ENCODE results near the gene GAS5.
"Not testable (repeated sequence)": the region's sequence is repeated elsewhere in the genome, so short reads cannot be mapped to it uniquely, and the experiment has no call there.

GAS5 gene

DNA sequence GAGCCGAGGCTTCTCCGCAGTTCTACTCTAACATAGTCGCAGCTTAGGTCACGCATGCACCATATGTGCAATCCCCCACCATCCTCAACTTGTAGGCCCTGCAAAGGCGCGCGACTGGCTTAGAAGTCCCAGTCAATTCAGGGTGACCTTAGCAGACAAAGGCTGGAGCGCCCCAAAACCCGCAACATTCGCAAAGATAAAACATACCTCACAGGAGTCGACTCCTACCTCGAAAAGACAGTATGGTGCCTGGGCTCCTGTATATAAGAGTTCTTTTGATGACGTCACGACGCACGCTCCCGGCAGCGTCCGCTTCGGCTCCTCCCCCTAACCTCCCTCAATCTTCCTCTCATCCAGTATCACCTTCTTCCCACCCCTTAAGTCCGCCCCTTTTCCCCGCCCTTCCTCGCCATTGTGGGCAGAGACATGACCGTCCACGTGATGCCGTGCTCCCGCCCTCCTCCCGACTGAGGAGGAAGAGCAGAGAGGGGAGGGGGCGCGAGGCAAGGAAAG is at the start of gene GAS5:
GAS5 (minus strand) TSS at position 237 of the 513 bp plus-strand sequence.
- DNase-seq (ENCODE audit: low read depth): peak; percentile 99

DNA sequence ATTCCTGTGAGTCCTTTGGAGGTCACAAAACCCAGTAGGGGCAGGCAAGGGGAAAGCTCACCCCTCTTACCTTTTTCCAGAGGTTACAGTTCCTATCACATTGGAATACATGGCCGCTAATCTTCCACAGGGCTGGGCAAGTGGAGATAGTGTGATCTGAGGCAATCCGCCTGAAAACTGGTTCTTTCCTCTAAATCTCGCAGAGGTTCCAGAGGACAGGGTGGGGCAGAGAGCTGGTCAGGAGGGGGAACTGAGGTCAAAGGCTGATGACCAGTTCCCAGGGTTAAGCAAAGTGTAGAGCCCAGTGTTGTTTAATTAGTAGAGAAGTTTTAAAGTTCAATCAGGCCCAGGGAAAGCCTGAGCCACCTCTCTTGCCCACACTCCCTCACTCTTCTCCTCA is 49.4 kb upstream of the GAS5 start, which contains the start of gene SERPINC1:
SERPINC1 (minus strand) TSS at position 179 of the 400 bp plus-strand sequence; CDS start at position 111, 68 bp downstream.
- DNase-seq (ENCODE audit: low read depth): no peak

DNA sequence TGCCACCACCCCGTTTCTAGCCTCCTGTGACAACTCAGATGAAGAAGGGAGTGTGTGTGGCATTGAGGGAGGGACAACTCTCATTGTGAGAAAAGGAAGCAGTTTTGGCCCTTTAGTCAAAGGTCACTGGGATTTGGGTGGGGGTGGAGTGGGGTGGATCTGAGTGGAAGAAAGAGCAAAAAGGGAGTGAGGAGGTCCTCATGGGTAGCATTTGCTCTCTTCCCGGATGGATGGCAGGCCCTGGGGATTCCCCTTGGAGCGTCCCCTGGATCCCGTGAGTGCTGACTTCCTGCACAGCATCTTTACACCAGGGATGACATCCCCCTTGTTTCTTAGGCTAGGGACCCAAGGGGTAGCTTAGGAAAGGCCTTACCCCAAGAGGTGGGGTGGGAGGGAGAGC is 48.9 kb upstream of the GAS5 start:
- DNase-seq (ENCODE audit: low read depth): no peak

DNA sequence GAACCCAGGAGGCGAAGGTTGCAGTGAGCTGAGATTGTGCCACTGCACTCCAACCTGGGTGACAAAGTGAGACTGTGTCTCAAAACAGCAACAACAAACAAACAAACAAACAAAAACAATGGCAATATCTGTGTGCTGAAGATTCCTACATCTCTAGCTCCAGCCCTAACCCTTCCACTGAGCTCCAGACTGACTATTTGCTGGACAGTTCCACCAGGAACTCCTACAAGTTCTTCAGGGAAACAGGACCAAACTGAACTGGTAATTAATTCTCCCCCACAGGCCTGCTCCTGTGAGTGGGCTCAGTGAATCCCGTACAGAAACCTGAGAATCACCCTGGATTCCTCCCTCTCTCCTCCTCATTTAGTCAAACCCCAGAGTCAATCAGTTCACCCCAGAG is 47.8 kb upstream of the GAS5 start:
- DNase-seq (ENCODE audit: low read depth): no peak

DNA sequence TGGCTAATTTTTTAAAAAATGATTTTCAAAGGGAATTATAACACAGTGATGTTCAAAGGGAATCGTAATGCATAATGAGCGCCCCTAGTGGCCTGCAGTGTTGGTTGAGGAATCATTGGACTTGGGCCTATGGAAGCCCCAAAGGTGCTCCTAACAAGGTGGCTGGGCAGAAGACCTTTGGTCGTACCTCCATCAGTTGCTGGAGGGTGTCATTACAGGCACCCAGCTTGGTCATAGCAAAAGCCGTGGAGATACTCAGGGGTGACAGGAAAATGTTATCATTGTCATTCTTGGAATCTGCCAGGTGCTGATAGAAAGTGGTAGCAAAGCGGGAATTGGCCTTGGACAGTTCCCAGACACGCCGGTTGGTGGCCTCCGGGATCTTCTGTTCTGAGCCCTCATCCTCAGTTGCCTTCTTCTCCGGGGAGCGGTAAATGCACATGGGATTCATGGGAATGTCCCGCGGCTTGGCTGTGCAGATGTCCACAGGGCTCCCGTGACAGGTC is 46.6 kb upstream of the GAS5 start:
- DNase-seq (ENCODE audit: low read depth): no peak

DNA sequence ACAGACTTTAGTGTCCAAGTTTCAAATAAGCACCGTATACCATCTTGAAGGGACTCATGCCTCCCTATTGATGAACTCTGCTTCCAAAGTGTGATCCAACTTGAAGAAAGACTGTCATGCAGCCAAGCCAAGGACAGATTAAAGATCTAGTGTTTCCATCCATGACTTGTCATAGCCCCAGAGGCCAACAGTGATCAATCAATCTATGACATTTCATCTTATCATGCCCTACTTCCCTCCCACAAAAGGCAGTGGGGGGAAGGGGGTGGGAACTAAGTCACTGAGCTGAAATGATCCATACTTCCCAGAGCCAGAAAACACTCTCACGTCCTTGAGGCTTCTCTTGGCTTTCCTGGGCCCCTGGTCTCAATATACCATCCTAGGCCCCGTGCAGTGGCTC is 45.3 kb upstream of the GAS5 start:
- no peak for DNase-seq (ENCODE audit: low read depth)

DNA sequence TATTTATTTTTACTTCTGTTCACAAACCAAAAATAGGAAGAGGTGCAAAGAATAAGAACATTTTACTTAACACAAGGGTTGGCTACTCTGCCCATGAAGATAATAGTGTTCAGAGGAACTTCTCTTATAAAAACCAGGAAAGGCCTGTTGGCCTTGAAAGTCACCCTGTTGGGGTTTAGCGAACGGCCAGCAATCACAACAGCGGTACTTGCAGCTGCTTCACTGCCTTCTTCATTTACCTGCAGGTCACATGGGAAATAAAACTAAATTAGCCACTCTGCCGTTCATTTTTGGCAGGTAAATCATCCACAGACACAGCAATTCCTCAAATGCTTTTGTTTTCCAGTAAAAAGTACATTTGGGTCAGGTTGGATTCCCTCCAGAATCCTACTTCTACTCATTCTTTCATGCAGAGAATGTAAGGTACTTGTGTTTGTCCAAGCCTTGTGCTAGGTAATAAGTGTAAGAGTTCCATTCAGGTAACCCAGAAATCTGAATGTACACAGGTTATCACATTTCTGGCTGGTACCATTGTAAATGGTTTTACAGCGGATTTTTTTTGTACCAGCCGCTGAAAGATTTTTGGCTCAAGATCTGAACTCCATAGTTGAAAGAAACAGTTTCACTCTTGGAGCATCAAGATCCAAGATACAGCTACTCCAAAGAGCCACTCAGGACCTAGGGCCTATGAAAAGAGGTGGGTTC is 36.2 kb upstream of the GAS5 start:
- no peak for DNase-seq (ENCODE audit: low read depth)

DNA sequence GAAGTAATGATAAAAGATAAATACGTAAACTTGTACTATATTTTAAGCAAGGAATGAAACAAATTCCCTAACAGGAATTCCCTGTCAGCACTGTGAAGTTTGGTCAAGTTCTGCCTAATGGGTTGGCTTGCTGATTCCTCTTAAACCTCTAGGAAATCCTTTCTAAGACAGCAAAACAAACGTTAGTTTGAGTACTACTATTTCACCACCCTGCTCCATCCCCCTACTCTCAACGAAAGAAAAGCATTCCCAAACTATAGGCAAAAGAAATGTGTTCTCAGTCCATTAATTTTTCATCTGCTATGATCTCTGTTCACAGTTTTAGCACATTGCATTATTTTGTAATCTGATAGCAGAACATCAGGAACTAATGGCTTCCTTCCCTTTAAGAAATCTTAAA is 33.2 kb upstream of the GAS5 start:
- DNase-seq (ENCODE audit: low read depth): no peak

DNA sequence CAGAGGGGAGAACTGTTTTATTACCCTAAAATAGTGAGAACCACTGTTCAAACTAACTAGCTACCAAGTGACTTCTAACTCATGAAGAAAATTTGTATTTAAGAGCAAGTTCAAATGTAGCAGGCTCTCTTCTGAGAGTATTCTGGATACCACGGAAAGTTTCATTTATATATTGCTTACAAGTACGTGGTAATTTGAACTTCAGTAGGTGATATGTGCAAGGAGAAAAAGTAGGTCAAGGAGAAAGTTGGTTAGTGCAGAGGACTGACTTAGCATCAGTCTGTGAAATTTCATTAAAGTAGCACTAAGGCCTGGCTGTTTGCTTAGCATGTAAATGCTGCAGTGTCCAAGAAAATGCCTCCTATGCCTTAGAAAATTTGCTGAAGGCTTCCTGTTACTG is 32.6 kb upstream of the GAS5 start:
- DNase-seq (ENCODE audit: low read depth): no peak

DNA sequence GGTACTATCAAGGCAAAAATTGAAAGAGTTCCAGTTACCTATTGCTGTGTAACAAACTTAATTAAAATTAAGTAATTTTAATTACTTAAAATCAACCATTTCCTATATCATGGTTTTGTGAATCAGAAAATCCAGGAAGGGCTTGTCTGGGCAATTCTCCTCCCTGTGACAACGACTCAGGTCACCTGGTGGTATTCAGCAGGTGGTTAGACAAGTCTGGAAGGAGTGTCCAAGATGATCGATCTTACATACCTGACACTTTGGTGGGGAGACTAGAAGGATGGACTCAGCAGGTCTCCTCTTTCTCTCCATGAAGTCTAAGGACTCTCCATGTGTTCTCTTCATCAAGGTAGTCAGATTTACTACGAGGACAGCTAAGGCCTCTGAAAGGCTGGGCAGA is 26.4 kb upstream of the GAS5 start:
- DNase-seq (ENCODE audit: low read depth): no peak

DNA sequence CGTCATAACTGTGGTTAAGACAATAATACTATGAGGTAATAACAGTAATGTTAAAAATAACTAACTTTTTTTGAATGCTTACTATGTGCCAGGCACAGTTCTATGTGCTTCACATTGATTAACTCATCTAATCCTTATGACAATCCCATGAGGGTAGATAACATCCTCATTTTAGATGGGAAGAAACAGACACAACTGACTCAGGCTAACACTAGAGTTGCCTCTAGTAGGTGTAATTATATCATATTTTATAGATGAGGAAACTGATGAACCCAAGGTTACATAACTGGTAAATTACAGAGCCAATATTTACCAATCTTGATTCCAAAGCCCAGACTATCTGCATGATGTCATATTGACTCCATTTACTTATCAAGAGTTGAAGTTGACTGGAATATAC is 25.8 kb upstream of the GAS5 start:
- no peak for DNase-seq (ENCODE audit: low read depth)

DNA sequence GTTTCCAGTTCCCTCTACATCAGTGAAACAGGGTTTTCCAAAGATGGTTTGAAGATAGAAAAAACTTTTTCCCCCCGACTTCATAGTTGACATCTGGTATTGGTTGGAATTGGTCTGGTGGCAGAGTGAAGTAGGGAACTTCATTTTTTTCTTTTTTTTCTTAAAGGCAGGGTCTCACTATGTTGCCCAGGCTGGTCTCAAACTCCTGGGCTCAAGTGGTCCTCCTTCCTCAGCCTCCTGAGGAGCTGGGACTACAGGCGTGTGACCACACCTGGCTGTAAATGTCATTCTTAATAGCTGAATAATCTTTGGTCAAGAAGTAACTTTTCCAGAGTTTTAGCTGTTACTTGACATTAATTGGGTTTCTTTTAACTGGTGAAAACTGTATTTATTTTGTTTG is 22.1 kb upstream of the GAS5 start:
- no peak for DNase-seq (ENCODE audit: low read depth)

DNA sequence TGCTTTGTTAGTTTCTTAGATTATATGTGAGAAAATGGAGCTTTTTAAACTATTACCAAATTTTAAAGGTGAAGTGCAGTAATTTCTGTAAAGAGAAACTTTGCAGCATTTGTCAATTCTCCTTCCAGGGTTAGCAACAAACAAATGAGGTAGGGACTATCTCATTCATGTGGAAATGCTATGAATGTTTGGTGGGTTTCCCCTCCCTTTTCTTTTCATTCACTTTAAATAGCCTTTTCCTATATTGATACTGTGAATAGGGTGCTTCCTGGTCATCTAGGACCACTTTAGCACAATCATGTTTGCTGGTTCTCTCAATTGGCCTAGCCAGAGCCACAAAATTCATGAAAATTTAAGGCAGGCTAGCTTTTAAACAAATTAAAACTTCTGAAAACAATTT is 21.0 kb upstream of the GAS5 start:
- DNase-seq (ENCODE audit: low read depth): no peak

DNA sequence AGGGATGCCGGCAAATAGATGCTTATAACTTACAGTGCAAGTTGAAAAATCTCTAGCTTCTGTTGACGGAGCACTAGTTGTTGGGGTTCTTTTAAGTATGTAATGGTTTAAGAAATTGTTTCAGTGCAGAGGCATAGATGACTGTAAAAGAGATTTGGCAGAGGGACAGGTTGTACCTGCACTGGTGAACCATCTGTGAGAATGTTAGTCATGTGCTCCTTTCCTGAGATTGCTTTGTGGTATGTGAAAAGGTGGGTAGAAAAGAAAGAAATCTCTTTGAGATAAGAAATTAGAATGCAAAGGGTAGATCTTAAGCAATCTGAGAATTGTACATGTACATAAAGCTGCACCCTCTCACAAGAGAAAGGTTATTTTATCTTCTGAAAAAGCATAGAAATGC is 19.8 kb upstream of the GAS5 start:
- DNase-seq (ENCODE audit: low read depth): no peak

DNA sequence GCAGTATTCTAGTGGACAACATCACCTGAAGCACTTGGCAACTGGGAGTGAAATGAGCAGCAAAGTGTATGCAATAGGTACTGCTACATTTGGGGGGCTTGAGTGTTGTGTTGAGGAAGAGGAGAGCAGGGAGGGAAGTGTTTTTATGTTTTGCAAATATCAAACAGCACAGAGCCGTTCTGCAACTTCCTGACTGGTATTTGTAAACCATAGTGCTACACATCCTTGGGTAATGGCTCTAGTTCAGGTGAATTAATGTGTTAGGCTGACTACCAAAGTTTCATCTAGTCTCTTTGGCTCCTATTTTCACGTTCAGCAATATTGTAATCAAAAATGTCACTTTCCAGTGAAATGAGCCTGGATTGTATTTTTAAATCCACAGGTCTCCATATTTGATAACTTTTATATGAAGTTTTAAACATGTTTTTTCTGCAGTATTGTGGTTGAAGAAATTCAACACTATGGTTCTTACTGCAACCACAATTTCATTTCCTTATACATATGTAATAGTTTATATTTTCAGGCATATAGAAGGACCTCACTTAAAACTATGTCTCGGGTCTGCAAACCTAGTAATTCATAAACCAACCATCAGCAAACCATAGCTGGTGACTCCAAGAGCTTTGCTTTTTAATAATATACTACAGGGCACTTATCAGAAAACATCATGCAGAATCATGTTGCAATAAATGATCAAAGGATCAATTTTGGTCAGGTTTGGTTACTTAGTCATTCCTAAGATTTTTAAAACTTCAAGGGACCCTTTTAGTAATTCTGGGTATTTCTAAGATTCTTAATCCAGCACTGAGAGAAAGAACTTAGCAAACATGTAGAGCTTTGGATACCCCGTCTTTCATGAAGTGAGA is 19.2 kb upstream of the GAS5 start:
- DNase-seq (ENCODE audit: low read depth): no peak

DNA sequence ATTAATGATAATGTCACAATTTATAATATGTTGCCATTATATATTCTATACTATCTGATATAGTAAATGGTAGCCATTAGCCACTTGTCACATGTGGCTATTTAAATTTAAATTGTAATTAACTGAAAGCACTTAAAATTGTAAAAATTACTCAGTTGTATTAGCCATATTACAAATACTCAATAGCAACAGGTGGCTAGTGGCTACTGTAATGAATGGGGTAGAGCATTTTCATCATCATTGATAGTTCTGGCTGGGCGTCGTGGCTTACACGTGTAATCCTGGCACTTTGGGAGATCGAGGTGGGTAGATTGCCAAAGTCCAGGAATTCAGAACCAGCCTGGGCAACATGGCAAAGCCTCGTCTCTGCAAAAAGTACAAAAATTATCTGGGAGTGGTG is 16.9 kb upstream of the GAS5 start:
- DNase-seq (ENCODE audit: low read depth): no peak

DNA sequence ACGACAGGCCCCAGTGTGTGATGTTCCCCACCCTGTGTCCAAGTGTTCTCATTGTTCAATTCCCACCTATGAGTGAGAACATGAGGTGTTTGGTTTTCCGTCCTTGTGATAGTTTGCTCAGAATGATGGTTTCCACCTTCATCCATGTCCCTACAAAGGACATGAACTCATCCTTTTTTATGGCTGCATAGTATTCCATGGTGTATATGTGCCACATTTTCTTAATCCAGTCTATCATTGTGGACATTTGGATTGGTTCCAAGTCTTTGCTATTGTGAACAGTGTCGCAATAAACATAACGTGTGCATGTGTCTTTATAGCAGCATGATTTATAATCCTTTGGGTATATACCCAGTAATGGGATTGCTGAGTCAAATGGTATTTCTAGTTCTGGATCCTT is 13.3 kb upstream of the GAS5 start:
- not testable (repeated sequence) for DNase-seq (ENCODE audit: low read depth)

DNA sequence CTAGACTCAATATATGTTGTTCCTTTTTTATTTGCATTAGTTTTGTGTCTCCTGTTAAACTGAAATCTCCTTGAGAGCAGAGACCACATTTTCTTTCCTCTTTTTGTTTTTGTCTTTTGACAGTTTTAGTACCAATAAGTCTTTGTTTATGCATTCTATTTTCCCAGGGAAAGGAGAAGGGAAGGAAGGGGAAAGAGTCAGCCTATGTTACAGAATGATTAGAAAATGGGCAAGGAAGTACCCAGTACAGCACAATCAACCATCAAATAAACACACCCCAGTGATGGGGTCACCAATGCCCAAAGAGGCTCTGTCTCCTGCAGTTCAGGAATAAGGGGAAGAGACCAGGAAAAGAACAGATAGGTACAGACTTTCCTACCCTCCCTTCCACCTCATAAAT is 10.5 kb upstream of the GAS5 start:
- no peak for DNase-seq (ENCODE audit: low read depth)

DNA sequence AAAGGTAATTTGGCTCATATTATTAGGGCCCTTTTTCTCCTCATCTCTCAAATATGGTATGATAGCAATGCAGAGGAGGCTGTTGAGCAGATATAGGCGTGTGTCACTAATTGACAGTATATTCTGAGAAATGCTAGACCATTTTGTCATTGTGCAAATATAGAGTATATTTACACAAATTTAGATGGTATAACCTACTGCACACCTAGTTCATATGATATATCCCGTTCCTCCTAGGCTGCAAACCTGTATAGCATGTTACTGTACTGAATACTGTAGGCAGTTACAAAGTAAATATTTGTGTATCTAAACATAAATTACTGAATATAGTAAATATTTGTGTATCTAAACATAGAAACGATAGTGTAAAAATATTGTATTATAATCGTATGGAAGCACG is 8.9 kb upstream of the GAS5 start:
- DNase-seq (ENCODE audit: low read depth): no peak

DNA sequence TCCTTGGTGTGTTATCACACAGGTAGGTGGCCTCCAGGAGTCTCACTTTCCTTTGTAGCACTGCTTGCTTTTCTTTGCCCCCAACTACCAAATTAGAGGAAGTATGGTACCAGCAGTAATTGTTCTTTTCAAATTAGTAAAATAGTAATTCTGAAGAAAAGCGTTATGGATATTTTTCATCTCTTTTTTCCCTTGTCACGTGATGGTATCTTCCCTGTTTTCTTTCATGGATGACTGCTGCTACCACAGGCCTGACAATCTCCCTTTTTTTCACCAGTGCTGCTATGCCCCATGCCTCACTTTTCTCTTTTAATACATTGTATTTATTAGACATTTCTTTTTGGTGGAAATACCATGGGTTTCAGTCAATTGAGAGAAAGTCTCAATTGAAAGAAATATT is 3.7 kb upstream of the GAS5 start:
- no peak for DNase-seq (ENCODE audit: low read depth)

DNA sequence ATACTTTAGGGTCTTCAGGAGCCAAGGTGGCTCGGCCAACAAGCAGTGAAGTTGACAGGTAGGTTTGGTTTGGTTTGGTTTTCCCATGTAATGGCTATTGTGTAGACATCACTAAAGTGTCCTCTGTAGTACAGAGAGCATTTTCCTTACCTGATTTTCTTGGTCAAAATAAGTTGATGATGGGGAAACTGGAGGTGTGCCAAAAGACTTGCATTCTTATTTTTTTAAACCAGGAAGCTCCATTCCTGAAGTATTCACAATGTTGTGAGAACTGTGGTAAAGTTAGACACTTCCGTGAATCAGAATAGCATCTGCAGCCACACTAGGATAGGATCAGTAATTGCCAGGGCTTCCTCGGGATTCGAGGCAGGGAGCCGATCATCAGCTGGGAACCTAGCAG is 3.3 kb upstream of the GAS5 start:
- DNase-seq (ENCODE audit: low read depth): no peak

DNA sequence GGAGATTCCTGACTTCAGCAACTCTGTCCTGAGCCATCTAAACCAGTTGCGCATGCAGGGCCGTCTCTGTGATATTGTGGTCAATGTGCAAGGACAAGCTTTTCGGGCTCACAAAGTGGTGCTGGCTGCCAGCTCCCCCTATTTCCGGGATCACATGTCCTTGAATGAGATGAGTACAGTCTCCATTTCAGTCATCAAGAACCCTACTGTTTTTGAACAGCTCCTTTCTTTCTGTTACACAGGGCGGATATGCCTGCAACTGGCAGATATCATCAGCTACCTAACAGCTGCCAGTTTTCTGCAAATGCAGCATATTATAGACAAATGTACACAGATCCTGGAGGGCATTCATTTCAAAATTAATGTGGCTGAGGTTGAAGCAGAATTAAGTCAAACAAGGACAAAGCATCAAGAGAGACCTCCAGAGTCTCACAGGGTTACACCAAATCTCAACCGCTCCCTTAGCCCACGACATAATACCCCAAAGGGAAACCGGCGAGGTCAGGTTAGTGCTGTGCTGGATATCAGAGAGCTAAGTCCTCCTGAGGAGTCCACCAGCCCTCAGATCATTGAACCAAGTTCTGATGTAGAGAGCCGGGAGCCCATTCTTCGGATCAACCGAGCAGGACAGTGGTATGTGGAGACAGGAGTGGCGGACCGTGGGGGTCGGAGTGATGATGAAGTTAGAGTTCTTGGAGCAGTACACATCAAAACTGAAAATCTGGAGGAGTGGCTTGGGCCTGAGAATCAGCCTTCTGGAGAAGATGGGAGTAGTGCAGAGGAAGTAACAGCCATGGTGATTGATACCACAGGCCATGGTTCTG is 2.7 kb upstream of the GAS5 start:
- DNase-seq (ENCODE audit: low read depth): no peak
